Dedifferentiated amniotic fluid mesenchymal stem cell (primary cell): ENCODE measurements around the gene FLCN.

Experiments used
- DNase-seq: peaks from one replicate; pipeline ENCODE4 v3.0.0-alpha.2; 2016; ENCODE audit errors: extremely low spot score

FLCN gene

DNA sequence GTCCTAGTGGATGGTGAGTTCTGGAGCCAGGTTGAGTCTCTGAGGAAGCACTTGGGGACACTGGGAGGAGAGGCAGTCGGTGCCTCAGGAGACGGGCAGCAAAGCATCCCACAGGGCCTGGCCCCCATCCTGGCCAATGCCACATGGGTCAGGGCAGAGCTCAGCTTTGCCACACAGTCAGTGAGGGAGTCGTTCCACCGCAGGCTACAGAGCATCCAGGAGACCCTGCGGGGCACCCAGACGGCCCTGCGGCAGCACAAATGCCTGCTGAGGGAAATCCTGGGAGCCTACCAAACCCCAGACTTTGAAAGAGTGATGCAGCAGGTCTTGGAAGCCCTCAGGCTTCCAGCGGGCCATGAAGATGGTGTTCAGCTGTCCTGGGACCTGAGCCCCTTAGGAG lies 70.5 kb downstream of the FLCN start:
- DNase-seq, result no peak

- no peak for DNase-seq
Observed at GRCh38 chr17:17165666-17166308, 71.2 kb downstream of the FLCN start.

- no peak for DNase-seq
Observed at GRCh38 chr17:17164676-17165075, 72.3 kb downstream of the FLCN start.

- no peak for DNase-seq
Observed at GRCh38 chr17:17164156-17164555, 72.8 kb downstream of the FLCN start.
